GM21737 (cell line): ENCODE measurements around the gene PIGA.
A peak's percentile ranks its signal among the peaks of the same experiment; 100 is the strongest.

Experiments
- ATAC-seq: cut with Tn5 transposase; IDR thresholded peaks from one replicate; pipeline ENCODE4 v1.9.1; 2021; ENCODE audit warnings: mild to moderate bottlenecking, moderate library complexity; ENCODE audit not compliant: unreplicated experiment

PIGA gene, protein sequence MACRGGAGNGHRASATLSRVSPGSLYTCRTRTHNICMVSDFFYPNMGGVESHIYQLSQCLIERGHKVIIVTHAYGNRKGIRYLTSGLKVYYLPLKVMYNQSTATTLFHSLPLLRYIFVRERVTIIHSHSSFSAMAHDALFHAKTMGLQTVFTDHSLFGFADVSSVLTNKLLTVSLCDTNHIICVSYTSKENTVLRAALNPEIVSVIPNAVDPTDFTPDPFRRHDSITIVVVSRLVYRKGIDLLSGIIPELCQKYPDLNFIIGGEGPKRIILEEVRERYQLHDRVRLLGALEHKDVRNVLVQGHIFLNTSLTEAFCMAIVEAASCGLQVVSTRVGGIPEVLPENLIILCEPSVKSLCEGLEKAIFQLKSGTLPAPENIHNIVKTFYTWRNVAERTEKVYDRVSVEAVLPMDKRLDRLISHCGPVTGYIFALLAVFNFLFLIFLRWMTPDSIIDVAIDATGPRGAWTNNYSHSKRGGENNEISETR

DNA sequence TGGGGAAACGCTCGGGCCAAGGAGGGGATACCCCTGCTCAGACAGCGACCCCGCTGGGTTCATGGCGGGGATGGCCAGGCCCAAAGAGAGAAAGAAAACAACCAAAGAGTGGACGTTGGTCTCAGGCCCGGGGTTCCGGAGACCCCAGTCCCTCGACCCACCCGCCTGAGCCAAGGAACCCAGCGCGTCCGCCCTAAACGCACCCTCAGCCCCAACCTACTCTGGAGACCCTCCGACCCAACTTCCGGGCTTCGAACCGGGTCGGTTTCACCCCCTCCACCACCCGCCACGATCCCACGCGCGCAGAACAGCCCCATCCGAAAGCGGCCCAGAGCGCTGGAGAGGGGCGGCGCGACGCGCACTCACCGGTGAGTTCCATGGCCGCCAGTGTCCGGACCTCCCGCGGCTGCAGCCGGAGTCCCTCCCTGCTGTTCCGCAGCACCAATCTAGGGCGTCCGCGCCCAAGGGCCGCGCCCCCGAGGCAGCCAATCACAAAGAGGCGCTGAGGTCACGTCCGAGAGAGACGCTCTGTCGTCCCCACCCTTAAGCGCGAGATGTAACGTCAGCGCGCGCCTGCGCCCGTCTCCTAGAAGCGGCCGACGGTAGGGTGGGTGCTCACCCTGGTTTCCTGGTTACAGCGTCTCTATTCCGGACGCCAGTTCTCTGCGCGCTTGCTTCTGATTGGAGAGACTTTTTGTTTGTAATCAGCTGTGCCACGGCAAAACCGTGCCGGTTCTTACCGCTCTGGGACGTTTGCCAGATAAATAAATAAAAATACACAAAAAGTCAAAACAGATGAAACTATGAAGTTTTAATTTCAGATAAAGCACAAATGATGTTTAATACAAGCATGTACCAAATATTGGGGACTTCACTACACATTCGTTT lies at the start of gene PIGA:
Gene PIGA (minus strand): TSS at position 389 of the 888 bp plus-strand sequence. CDS start 3,593 bp downstream, outside the sequence.
- ATAC-seq = peak; percentile 99

DNA sequence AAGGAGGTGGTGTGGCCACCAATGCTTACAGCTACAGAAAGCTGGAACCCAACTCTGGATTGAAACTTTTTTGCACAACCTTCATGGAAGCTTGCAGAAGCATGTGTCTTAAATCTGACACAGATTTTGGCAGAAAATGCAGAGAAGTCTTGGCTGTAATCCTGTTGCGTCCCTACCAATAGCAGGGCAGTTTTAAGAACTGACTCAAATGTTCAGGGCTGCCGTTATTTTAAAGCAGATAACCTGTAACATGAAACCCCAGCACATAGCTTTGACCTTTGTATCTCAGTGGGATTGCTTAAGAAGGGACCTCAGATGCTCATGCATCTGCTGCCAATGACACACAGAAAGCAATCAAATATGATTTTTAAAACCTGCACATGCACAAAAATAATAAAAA lies 49.0 kb upstream of the PIGA start, which contains the start of gene VEGFD:
Gene VEGFD (minus strand): TSS at position 110 of the 400 bp plus-strand sequence. CDS start 467 bp downstream, outside the sequence.
- ATAC-seq = no peak

DNA sequence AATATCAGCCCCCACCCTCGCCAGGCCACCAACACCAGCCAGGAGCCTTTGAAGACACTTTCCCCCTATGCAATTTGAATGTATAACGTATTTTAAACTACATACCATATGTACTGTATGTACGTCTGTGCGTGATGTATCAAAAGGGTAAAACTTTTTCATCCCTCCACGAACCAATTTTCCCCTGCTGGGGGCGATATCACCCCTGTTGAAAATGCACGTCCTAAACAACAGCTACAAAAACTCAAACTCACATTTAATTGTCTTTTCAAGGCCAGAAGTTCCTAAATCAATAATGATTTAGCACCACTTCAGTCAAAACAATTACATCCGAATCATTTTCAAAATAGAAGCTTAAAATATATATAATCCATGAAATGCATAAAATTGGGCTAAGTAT lies 47.5 kb upstream of the PIGA start:
- no peak for ATAC-seq

DNA sequence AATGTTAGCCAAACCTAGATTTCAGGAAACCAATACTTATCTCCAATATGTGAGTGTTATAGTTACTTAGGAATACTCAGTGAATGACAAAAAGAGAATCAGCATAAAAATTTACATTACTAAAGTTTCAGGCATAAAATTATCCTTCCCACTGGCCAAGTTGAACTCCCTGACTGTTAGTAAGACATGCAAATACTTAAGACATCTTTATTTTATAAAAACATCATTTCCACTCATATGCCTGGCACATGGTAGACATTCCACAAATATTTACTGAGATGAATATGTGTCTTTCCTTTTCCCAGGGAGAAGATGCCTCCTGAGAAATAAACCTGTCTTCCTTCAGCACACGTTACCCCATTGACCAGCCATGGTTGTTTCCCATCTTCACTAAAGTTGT lies 41.6 kb upstream of the PIGA start:
- ATAC-seq = no peak

DNA sequence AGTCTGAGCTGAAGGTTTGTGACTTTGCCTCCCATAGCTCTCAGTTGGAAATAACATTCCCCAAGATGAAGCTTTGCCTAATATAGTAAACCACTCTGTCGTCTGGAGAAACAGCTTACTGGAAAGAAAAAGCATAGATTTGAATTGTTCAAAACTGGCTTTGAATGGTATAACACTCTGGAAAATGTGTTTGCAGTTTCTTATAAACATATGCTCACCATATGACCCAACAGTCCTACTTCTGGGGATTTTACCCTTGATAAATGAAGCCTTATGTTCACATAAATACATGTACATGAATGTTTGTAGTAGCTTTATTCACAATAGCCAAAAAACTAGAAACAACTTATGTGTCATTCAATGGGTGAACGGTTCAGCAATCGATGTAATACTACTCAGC lies 38.7 kb upstream of the PIGA start:
- no peak for ATAC-seq

DNA sequence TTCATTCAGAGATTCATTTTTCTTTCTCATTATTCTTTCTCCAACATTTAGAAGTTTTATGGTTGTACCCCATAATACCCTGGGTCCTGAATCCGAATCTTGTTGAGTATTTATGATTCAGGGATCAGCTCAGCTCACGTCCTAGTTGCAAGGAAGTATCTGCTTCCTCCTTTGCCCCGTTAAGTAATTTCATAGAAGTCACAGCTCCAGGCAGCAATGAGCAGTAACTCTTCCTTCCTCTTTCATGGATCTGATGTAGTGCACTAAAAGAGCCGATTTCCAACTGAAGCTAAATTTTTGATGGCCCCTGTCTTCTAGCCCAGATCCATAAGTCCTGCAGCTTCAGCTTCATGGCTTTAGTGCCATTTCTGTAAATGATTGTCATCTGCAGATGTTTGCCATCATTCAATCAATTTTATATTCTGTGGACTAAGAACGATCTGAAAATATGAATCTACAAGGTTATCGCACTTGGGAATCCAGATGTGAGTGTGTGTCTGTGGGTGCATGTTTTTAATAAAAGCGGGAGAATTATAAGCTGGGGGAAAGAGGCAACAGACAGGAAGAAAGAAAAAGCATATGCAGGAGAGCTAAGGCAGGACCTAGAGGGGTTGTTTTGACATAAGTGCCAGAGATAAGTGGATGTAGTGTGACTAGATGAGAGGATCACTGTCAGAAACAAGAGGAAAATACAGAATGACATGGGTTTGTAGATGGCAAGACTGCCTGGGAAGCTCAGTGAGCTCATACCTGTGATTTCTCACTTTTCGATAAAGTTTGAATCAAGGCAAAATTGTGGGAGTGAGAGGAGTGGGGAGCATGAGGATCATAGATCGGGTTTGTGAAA lies 31.4 kb upstream of the PIGA start:
- ATAC-seq = no peak

DNA sequence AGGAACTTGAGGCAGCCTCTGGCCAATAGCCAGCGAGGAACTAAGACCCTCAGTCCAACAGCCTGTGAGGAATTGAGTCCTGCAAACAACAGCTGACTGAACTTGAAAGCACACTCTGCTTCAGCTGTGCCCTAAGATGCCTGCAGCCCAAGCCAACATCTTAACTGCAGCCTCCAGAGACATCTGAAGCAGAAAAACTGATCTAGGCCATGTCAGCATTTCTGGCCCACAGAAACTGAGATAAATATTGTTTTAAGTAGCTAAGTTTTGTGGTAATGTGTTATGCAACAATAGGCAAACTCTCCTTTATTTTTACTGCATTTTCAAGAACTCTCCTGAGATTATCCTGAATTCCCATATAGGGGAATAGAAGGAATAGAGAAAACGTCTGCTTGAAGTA lies 24.4 kb upstream of the PIGA start:
- ATAC-seq = no peak

DNA sequence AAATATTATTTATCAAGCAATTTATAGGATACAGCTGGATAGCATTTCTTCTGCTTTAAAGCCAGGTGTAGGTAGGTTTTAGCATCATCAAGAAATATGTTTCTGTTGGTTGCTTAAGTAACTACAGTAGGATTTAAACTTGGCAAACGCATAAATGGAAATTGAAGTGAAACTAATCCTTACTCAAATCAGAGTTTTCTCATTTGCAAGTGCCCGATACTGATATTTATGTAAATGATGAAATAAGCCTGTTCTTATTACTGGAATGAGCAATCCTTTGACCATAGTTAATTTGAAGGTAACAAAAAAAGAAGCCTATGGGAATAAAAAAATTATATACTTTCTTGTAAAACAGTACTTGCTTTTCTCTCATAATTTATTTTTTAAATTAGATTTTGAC lies 23.2 kb upstream of the PIGA start:
- ATAC-seq = no peak

DNA sequence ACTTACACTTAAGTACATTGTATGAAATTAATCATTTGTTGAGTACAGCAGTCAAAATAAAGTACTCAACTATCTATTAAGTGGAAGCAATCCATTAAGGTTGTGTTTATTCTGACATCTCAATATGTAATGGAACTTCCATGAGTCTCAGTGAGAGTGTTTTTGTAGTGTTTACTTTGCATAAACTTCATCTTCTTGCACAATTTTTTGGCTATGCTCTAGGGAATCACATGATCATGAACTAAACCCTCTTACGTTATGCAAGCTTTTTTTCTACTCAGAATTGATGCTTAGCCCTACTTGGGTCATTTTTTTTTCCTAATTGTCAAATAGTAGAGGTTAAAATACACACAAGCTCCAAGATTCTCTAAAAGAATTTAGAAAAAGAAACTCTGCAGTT lies 21.1 kb upstream of the PIGA start:
- ATAC-seq = no peak

DNA sequence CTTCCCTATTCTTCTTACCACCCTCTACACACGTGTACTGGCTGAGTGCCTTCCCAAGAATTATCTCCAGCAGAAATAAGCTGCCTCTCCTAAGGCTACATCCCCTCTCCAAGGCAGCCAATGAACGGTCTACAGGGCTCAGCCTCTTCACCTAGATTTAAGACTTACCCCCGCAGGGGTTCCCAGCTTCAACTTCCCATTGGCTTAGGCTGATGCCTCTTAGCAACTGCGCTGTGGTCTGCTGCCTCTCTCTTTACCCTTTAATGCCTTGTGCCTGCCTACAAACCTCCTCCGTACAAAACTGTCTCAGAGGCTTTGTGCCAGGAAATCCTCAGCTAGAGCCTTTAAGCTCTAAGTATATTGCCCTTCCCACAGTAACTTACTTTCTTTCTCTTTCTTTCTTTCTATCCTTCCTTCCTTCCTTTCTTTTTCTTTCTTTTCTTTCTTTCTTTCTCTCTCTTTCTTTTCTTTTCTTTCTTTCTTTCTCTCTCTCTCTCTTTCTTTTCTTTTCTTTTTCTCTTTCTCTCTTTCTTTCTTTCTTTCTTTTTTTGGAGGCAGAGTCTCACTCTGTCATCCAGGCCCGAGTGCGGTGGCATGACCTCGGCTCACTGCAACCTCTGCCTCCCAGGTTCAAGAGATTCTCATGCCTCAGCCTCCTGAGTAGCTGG lies 15.1 kb upstream of the PIGA start:
- ATAC-seq = no peak

DNA sequence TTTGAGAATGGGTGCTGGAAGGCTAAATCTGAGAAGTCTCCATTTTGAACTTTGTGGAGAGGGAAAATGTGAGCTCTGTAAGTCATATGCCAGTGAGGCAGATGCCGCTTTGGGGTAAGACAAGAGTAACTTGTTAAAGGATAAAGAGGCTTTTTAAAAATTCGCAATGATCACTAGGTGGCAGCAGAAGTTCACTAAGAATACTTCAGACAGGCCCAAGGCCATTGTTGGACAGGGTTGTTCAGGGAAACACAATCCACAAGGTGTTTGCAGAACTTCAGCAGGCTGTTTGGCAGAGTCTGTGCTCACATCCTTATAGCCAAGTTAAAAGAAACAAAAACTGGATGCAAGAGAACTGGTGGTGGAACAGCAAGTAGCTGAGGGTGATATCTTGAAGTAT lies 13.7 kb upstream of the PIGA start:
- ATAC-seq = no peak

DNA sequence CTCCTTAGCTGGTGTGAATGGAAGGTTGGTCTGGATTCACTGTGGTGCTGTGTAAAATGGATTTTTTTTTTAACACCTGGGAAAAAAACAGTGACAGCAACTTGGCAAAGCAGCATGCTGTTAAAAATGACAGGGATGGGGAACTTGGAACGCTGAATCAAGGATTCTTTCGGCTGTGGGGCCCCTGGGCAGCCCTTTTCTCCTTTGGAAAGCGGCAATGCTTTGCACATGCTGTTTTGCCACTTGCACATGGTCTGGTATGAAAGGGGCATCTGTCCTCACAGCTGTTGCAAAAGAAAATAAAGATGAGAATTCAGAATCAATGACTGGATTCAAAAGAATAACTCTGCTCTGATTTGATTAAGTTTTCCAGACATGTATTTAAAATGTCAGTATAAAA lies 10.7 kb upstream of the PIGA start:
- no peak for ATAC-seq

DNA sequence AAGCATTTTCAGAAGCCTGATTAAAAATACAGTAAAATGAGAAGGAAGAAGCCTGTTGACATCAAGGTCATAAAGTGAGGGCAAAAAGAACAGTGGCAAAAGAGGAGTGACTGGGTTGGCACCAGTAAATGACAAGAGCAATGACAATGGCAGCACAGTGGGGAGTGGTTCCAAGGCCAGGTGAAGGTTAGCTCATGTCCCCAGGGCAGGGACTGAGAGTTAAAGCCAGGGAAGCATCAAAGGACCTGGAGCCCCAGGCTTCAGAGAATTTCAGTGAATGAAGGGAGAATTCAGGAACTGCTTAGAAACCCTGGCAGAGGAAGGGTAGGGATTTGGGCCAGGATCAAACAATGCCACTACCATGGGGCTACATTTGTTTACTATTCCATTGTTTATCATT lies 8.8 kb upstream of the PIGA start:
- no peak for ATAC-seq

DNA sequence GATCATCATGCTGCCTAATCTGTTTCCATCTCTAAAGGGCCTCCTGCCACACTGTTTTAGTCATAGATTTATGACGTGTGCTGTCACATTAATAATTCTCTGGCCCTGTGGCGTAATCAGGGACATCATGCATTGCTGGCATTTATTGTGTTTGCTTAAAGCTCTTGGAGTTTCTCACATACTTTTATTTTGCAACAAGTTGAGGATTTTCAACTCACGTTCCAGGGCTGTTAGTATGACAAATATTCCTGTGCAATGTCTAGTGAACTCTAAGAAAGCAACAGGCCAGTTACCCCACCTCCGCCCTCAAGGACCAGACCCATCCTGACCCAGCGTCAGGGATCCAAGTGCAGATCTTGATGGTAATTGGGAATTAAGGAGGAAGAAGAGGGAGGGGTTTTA lies 7.8 kb upstream of the PIGA start:
- no peak for ATAC-seq

DNA sequence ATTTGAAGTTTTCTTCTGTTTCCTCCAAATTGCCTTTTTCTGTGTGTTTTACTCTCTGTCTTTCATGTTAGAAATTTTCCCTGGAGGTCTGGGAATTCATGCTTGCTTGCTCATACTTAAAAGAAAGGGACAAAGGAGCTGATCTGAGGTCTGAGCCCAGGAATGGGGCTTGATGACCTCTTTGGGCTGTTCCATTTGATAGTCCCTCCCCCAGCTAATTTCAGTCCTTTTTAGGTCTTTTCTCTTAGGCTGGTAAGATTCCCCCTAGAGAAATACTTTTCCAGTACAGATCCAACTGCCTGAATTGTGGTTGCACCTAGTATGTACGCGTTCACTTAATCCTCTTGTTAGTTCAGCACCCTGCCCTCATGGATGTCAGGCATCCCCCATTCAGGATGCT lies 5.5 kb upstream of the PIGA start:
- ATAC-seq = no peak

DNA sequence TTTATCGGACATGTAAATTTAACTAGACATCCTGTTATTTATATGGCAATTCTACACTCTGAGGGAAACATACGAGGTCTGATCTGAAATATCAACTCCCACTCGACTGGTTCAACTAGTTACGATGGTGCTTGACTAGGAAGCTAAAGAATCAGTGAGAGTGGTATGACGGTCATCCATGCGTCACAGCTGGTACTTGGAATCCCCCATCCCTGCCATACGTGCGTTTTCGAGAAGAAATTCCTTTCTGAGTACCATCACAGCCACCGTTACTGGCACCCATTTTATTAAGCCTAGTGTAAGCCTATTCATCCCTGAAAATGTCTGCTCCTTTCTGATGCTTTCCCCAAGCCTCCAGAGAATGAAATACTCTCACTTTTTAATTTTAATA lies 695 bp upstream of the PIGA start:
- ATAC-seq = no peak

DNA sequence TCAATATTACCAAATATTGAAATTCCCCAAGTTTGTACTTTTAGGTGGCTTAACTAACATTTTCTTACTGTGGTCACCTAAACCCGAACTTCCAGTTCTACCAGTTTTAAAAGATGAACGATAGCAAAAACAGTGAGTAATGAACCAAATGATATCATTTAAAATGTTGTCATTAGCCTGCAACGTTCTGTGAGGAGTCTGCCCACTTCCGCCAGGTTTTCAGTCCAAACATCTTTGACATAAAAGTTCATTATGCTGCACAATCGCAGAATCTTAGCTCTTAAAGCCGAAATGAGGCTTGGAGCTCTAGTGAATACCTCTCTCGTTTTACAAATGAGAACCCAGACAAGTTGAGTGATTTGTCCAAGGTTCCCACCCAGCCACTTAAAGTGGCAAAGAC lies 762 bp downstream of the PIGA start:
- ATAC-seq = no peak

DNA sequence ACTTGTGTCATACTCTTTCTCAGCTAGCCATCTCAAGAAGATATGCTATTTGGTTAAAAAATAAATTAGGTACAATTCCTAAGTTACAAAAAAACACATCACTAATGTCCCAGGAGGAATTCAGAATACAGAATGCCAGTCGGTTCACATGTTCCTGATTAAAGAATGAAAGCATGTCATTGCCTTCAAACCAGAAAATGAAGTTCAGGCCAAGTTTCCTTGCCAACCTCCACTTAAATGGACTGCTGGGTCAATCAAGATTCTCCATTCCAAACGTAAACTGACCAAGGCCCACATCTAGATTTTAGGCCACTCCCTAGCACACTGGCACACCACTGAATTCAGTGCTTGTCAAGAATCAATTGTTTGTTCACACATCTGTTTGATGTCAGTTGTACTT lies 6.5 kb downstream of the PIGA start:
- ATAC-seq = no peak

DNA sequence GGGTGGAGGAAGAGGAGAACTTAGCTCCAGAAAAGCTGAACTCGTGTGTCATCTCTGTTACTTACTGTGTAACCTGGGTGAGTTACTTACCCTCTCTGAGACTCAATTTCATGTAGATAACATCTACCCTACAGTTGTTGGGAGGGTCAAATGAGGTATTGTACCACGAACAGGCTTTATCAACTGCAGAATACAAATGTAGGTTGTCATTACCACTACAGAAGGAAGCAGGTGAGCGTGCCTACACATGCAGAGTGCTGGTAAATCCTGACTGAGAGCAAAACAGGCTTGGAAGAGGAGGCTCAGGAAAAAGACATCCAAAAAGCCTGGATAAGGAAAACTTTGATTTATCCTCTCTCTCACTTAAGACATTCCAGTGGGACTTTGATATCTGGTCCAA lies 7.2 kb downstream of the PIGA start:
- no peak for ATAC-seq

DNA sequence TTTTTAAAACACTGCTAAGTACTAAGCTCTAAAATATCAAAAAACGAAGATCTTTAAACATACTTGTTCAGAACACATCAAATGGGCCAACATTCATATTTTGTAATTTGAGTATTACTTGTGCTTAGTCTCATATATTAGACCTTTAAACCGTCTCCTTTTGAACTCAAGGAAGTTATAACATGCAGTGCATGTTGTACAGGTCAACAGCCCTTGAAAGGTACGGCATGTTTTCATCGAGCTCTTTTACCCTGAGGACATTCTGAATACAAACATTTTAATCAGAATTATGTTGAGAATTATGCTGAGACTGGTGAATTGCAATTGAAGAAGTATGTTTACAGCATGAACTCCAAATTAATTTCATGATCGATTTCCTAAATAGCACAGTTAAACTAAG lies 12.9 kb downstream of the PIGA start:
- ATAC-seq = no peak
